Ovary (tissue), 9 donors: ENCODE measurements around the gene ZNF689. TPM values are rescaled to one million over a fixed set of nuclear protein-coding genes. Genes with fewer than 3 reads are reported as not detected.

Experiments
- DNase-seq, 5 donors: peaks; one replicate each; pipeline ENCODE4 v3.0.0-alpha.2; 2019 to 2020
- H3K27ac ChIP-seq, 2 donors: fragments of 200-600 bp; one replicate each; pipeline versions ENCODE4 v1.5.1 to v1.8.0; 2019 to 2022
- H3K27me3 ChIP-seq: fragments of 200-600 bp; one replicate; pipeline ENCODE4 v1.8.0; 2022
- H3K36me3 ChIP-seq: fragments of 200-600 bp; sonication (generic); one replicate; pipeline ENCODE4 v1.5.1; 2019
- H3K4me1 ChIP-seq: one replicate; pipeline ENCODE4 v1.8.1; 2013; ENCODE audit warnings: mild to moderate bottlenecking, moderate library complexity; ENCODE audit not compliant: insufficient read depth
- H3K4me3 ChIP-seq: fragments of 200-600 bp; sonication (generic); one replicate; pipeline ENCODE4 v1.5.1; 2017
- H3K9me3 ChIP-seq, 2 donors: fragments of 200-600 bp in 1 of 2; sonication (generic) in 1 of 2; one replicate each; pipeline versions ENCODE4 v1.5.1 to v1.8.1; 2013 to 2019; ENCODE audit warnings: mild to moderate bottlenecking in 1 of 2, moderate library complexity in 1 of 2
- EP300 ChIP-seq: sonication (generic); formaldehyde crosslinking; IDR thresholded peaks from one replicate; pipeline ENCODE4 v1.6.1; 2017; ENCODE audit warnings: antibody characterized with exemption
- POLR2A ChIP-seq: fragments of 450-650 bp; IDR thresholded peaks from one replicate; pipeline ENCODE4 v1.6.1; 2017; ENCODE audit warnings: antibody characterized with exemption, mild to moderate bottlenecking, moderate library complexity
- WGBS, 3 donors: extraction: QIAGEN DNeasy Blood & Tissue Kit in 1 of 3; methylation state at CpG; one replicate each; pipeline versions ENCODE4 v1.1.5 to v1.1.7; 2013 to 2017; 5-methylcytosine and 5-hydroxymethylcytosine counted together
- intact Hi-C, 4 donors: fragments of 100-400 bp; cut with DNase I; formaldehyde crosslinking; loops; one replicate each; pipeline versions ENCODE4 v1.11.0 to v1.15.1; 2022 to 2023
- polyA plus RNA-seq, 2 donors: library from polyadenylated mRNA; stranded (reverse); fragments of 200-250 nt in 1 of 2; fragments of 350-450 nt in 1 of 2; fragmentation: Illumina TruSeq in 1 of 2; extraction: RNeasy Lipid Tissue Mini Kit (QIAGEN cat#74804) in 1 of 2; gene quantifications; one replicate each; pipeline ENCODE4 v1.2.3, GENCODE V29; 2013 to 2014
- total RNA-seq, 7 donors: library from RNA; depleted of rRNA in 2 of 7; stranded (reverse); fragments of >200 nt in 2 of 7; fragmentation: NEBNext Ultra II Directional in 3 of 7; extraction: Animal tissue kit (Norgen Biotek cat#: 25700) in 3 of 7; gene quantifications; one replicate each; pipeline versions ENCODE4 v1.1.0 to v1.2.4, GENCODE V29; 2016 to 2023
- TF ChIP-seq, protein P1 (sequence below), 3 donors: fragments of 450-650 bp in 2 of 3; fragments of 200-600 bp in 1 of 3; IDR thresholded peaks; one replicate each; pipeline versions ENCODE4 v1.5.1 to v1.8.0; 2016 to 2022; ENCODE audit warnings: antibody characterized with exemption in 3 of 3, mild to moderate bottlenecking in 1 of 3
- donor health status: DM: no; HTN: no; CAD: no; lungs with moderate emphysema.
- donor health status: DM: no; HTN: no; CAD: no.
- donor health status: Bipolar disorder and iron deficiency.
- donor health status: DM: yes; HTN: yes; CAD: no.
- donor health status: DM: no; HTN: no; CAD: no.
- donor health status: DM: yes; HTN: yes; CAD: no.

The ZNF689 gene
- total and polyA plus RNA-seq, 9 donors: 6.2 to 13.2 (median 10.2) TPM

GRCh38 chr16:30621765-30622164 lies 11.6 kb upstream of the ZNF689 start:
- Histone ChIP-seq H3K27me3 (no peaks in the 10 kb centered on the region), H3K4me3 (no peak overlapping the region), H3K4me1 (no peaks in the 10 kb centered on the region), H3K36me3 (no peaks in the 10 kb centered on the region), H3K27ac (no peak overlapping the region), H3K9me3 (no peaks in the 10 kb centered on the region)
- intact Hi-C loops: loop anchor here in 1 of 4 donors (10.0 kb wide), 1 partner anchor 197 kb away; no protein-coding TSS in a partner anchor
- TF ChIP-seq, protein P1, sequence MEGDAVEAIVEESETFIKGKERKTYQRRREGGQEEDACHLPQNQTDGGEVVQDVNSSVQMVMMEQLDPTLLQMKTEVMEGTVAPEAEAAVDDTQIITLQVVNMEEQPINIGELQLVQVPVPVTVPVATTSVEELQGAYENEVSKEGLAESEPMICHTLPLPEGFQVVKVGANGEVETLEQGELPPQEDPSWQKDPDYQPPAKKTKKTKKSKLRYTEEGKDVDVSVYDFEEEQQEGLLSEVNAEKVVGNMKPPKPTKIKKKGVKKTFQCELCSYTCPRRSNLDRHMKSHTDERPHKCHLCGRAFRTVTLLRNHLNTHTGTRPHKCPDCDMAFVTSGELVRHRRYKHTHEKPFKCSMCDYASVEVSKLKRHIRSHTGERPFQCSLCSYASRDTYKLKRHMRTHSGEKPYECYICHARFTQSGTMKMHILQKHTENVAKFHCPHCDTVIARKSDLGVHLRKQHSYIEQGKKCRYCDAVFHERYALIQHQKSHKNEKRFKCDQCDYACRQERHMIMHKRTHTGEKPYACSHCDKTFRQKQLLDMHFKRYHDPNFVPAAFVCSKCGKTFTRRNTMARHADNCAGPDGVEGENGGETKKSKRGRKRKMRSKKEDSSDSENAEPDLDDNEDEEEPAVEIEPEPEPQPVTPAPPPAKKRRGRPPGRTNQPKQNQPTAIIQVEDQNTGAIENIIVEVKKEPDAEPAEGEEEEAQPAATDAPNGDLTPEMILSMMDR (IDR thresholded peaks at IDR 0.05): no peak
- no peak for TF ChIP-seq POLR2A
- no peak for TF ChIP-seq EP300
- 69 to 85% (median 71%) methylated on average over 5 of the region's 5 CpGs for WGBS, 3 donors
- no peak for DNase-seq

DNA sequence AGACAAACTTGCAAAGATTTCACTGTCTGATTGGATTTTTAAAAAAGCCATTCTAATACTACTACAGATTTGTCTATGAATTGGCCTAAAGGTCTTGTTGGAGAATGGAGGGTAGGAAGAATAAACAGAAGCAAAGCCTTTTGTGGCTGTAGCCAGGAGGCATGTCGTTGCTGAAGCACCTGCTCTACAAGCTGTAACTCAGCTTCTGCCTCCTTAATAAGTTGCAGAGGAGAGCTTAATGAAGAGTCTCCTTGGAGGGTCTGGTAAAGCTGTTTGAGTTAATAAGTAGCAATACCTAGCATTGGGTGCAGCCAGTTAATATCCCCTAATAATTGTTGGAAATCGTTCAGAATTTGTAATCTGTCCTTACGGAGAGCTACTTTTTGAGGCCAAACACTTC lies 10.0 kb upstream of the ZNF689 start:
- intact Hi-C loops: loop anchor here in 1 of 4 donors (10.0 kb wide), 1 partner anchor 195 kb away; no protein-coding TSS in a partner anchor
- DNase-seq: no peak
- TF ChIP-seq EP300: no peak
- TF ChIP-seq, protein P1 (IDR thresholded peaks at IDR 0.05): no peak
- no peak for TF ChIP-seq POLR2A
- Histone ChIP-seq H3K27ac (no peak overlapping the region), H3K36me3 (no peaks in the 10 kb centered on the region), H3K9me3 (no peaks in the 10 kb centered on the region), H3K4me3 (no peak overlapping the region), H3K4me1 (no peaks in the 10 kb centered on the region), H3K27me3 (no peaks in the 10 kb centered on the region)
- 43 to 65% (median 59%) methylated on average over 3 of the region's 3 CpGs for WGBS, 3 donors

- H3K4me3 ChIP-seq: no peak overlapping the region
- TF ChIP-seq POLR2A (no peak), EP300 (no peak)
- TF ChIP-seq, protein P1 (IDR thresholded peaks at IDR 0.05): no peak
- no peak for DNase-seq
- H3K27me3 ChIP-seq: no peaks in the 10 kb centered on the region
- no peaks in the 10 kb centered on the region for H3K9me3 ChIP-seq
- WGBS, 3 donors: 85 to 88% (median 86%) methylated on average over 5 of the region's 5 CpGs
- no peaks in the 10 kb centered on the region for H3K36me3 ChIP-seq
- no peak overlapping the region for H3K27ac ChIP-seq
- no peaks in the 10 kb centered on the region for H3K4me1 ChIP-seq
- intact Hi-C loops: loop anchor here in 1 of 4 donors (10.0 kb wide), 1 partner anchor 195 kb away; no protein-coding TSS in a partner anchor
Observed at GRCh38 chr16:30619638-30620037, 9.4 kb upstream of the ZNF689 start.

DNA sequence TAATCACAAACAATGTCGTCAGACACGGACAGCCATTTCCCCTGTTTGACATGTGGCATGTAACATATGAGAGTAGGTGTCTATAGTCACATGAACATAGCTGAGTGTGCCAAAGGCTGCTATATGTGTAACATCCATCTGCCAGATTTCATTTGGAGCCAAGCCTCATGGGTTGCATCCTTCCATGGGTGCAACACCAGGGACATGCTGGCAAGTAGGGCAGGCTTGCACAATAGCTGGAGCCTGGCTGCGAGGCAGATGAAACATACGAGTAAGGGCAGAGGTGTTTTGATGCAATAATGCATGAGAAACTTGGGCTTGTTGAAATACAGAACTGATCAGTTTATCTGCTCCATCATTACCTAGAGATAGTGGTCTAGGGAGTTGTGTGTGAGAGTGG lies 9.0 kb upstream of the ZNF689 start:
- Histone ChIP-seq H3K4me1 (no peaks in the 10 kb centered on the region), H3K4me3 (no peak overlapping the region), H3K9me3 (no peaks in the 10 kb centered on the region), H3K27ac (no peak overlapping the region), H3K36me3 (no peaks in the 10 kb centered on the region), H3K27me3 (no peaks in the 10 kb centered on the region)
- 84 to 85% (median 84%) methylated on average over 4 of the region's 4 CpGs for WGBS, 3 donors
- intact Hi-C loops: no loop called here
- TF ChIP-seq, protein P1 (IDR thresholded peaks at IDR 0.05): no peak
- TF ChIP-seq POLR2A (no peak), EP300 (no peak)
- no peak for DNase-seq
